T-helper 1 cell treated with Interleukin-12 subunit alpha and Interleukin-12 subunit beta and Interleukin-4 antibody, amounts not matched to agents 30 ng/mL and 1 ng/mL, for 36 hours (primary cell): Measurements from ENCODE around the gene ESRRB. TPM values are rescaled to one million over a fixed set of nuclear protein-coding genes. Genes with fewer than 3 reads are reported as not detected.

Experiments
- intact Hi-C: fragments of 100-400 bp; cut with micrococcal nuclease; formaldehyde crosslinking; loops from one replicate; pipeline ENCODE4 v1.15.1; 2024
- total RNA-seq: library from RNA; stranded (reverse); gene quantifications from 2 replicates; pipeline ENCODE4 v1.2.3, GENCODE V29; 2022

ESRRB gene
- total RNA-seq, 1 donor from 2014 or later: 0.32 TPM

DNA sequence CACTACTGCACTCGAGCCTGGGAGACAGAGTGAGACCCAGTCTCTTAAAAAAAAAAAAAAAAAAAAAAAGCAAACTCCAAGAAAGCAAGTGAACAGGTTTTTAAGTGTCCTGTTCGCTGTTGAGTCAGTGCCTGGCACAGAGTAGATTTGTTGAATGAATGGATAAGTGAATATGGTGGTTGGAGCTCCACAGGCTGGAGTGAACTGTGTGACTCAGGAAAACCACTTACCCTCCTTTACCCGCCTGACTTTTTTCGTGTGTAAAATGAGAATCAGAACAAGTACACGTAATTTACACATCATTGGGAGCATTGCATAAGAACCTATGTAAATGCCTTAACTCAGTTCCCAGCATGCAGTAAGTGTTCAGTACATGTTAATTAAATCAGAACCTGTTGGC lies 24.0 kb upstream of the ESRRB start:
- intact Hi-C loops: loop anchor here (5.0 kb wide), 1 partner anchor 645 kb away; no protein-coding TSS in a partner anchor

DNA sequence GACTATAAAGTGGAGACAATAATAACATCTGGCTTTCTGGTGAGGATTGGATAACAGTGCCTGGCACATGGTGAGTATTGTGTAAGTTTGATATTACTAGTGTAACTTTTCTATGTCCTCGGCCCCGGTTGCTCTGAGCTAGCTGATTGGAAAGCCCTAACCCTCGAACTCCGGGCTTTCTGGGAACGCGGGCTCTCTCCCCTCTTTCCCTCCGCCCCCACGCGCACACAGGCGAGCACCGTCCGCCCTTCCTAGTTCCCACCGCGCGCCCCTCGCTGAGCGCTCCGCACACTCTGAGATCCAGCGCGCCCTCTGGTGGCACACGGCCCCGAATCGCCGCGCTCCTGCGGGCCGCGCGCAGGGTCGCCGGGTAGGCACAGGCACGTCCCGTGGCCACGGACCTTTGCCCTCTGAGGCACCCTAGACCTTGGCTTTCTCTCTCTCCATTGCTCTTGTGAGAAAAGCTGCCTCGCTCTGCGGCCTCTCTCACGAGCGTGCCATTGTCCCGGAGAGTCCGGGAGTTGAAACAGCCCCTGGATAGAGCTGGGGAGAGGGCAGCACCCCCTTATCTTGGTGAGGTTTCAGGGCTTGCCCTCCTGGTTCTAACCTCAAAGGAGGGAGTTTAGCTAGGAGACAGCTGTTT lies 23.2 kb upstream of the ESRRB start:
- intact Hi-C loops: loop anchor here (5.0 kb wide), 1 partner anchor 645 kb away; no protein-coding TSS in a partner anchor

- intact Hi-C loops: loop anchor here (5.0 kb wide), 1 partner anchor 647 kb away; no protein-coding TSS in a partner anchor
Measured at GRCh38 chr14:76354310-76354709, 21.6 kb upstream of the ESRRB start.

- intact Hi-C loops: no loop called here
Measured at GRCh38 chr14:76355771-76356170, 20.2 kb upstream of the ESRRB start.

- intact Hi-C loops: no loop called here
Measured at GRCh38 chr14:76371066-76371465, 4.9 kb upstream of the ESRRB start.

DNA sequence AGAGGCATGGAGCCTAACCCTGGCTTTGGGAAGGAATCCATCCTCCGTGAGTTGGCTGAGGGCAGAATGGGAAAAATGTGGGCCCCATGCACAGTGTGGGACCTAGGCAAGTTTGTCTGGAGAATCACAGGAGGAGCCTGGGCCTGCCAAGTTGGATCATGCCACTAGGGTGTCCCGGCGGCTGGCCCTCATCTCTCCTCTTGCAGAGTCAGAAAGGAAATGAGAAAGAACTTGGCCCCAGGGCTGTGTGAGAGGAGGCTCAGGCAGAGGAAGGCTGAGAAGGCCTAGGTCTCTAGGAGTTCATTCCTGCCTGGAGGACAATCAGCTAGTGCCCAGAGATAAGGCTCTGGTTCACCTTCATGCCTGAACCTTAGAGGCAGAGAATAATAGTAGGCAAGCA lies 2.5 kb upstream of the ESRRB start:
- intact Hi-C loops: no loop called here

- intact Hi-C loops: no loop called here
Measured at GRCh38 chr14:76375484-76375883, 453 bp upstream of the ESRRB start.

DNA sequence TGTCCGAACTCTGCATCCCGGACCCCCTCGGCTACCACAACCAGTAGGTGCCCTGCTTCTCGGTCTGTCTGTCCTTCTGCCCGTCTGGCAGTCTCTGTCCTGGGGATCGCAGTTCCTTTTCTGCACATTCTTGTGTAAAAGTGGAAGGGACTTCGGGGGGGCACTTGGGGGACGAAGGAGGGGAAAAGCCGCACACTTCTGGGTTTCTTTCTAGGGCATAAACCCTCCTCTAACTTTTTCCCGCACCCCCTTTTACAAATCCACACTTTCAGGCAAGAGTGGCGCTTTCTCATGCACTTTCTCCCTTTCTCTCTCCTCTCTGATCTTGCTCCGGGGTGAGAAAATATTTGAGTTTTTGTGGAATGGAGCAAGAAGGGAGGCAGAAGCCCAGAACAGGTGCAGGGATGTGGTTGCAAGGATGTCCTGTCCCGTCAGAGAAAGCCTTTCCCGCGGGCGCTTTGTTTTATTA lies 506 bp downstream of the ESRRB start:
- intact Hi-C loops: no loop called here

DNA sequence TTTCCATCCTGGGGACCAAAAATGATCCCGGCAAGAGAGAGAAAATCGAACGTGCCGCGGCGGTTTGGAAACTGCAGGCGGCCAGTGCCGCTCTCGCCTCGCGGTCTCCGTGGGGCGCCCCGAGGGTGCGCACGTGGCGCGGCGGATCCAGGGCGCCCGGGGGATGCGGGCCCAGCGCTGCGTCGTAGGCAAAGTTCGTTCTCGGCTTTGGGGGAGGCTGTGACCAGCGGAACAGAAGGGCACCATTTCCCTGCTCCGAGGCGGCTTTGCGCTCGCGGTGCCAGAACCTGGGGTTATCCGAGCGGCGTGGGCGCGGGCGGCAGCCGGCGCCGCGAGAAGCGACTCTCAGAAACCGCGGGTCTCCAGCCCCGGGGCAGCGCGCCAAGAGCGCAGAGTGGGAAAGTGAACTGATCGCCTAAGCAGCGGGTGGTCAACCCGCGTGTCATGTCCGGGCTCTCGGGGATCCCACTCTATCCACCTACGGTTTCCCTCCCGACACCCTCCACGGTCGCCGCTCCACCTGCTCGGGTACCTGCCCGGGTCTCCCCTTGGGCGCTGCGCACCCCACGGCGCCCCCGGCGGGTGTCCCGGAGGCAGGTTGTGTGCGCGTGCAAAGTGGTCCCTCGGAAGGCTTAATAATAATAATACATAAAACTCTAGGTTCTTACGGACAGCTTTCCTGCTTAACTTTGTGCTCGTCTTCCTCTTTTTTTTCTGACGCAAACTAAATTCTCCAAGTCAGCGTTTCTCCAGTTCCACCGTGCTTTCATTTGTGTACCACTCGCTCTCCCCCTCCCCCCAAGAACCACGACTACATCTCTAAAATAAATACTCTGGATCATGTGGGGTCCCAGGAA lies 1.2 kb downstream of the ESRRB start:
- intact Hi-C loops: no loop called here

- intact Hi-C loops: no loop called here
Measured at GRCh38 chr14:76377735-76378074, 1.8 kb downstream of the ESRRB start.

- intact Hi-C loops: loop anchor here (10.0 kb wide), 1 partner anchor 476 kb away; no protein-coding TSS in a partner anchor
Measured at GRCh38 chr14:76380991-76381390, 5.1 kb downstream of the ESRRB start.

DNA sequence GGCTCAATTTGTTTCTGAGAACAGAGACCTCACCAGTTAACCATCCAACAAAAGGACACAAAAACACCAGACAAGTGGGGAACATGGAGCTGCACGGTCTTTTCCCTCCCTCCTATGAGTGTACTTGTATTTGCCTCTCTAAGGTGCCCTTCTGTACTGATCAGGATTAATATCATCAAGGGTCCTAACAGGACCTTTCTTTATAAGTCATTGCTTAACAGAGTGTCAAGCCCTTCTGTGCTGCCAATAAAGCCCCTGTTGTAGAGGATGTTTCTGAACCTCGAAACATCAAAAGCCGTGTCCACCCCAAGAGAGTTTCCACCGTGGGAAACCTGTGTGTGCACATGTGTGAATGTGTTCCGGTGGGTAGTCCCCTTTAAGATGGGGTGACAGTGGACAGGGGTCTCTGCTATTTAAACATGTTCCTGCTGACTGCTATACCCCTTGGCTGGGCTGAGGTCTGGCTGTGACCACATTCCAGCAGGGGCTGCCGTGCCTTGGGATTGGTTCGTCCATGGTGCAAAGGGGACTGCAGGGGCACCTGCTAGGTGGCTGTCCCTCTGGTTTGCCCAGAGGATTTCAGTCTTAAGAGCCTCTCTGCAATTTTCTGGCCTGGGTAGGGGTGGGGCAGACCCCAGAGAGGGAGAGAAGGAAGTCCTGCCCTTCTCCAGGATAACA lies 6.0 kb downstream of the ESRRB start:
- intact Hi-C loops: loop anchor here (10.0 kb wide), 1 partner anchor 477 kb away; no protein-coding TSS in a partner anchor

DNA sequence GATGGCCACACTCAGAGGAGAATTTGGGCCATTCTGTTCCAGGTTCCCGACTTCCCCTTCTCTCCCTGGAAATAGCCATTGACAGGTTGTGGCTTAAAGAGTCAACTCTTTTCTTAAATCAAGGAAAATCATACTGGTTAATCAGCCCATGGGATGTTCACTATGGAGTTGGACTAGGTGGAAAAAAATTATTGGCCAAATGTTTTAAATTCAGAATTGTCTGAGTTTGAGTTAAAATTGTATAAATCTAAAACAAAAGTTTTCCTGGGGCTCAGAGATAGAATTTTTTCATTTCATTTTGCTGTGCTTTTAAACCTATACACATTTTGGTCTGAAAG lies 6.5 kb downstream of the ESRRB start:
- intact Hi-C loops: loop anchor here (10.0 kb wide), 1 partner anchor 478 kb away; no protein-coding TSS in a partner anchor

DNA sequence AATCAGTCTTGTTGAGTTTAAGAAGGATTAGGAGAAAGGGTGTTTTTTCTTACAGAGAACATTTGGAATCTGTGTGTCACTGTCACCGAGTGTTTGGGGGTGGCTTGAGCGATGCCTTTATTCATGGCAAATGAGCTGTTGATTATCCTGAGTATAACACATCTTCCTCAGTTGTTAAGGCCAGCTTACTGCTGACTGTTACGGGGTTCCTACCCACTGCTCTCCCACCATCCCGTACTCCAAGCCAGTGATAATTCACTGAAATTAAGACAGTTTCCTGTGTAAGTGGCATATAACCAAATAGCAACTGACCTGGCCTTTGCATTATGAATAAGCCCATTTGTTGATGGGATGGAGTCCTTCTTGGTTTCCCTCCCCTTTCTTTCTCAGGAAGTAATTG lies 9.5 kb downstream of the ESRRB start:
- intact Hi-C loops: loop anchor here (10.0 kb wide), 1 partner anchor 481 kb away; no protein-coding TSS in a partner anchor

- intact Hi-C loops: loop anchor here (1.0 to 10.0 kb wide), 4 partner anchors 336 to 810 kb away; no protein-coding TSS in a partner anchor
Measured at GRCh38 chr14:76386944-76387782, 11.2 kb downstream of the ESRRB start.

DNA sequence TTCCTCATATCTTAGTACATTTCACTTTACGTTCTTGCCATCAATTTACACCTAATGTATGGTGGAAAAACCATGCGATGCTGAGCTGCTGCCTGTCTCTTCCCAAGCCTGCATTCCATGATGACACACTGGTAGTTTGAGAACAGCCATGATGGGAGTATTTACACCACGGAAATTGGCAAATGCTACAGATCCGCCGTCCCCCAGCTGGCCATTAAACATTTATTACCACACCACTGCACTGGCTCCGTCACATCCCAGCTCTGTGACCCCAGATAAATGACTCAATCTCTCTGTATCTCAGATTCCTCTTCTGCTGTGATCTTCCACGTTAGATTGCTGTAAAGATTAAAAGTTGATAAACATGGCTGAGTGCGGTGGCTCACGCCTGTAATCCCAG lies 13.9 kb downstream of the ESRRB start:
- intact Hi-C loops: loop anchor here (10.0 kb wide), 1 partner anchor 485 kb away; no protein-coding TSS in a partner anchor

DNA sequence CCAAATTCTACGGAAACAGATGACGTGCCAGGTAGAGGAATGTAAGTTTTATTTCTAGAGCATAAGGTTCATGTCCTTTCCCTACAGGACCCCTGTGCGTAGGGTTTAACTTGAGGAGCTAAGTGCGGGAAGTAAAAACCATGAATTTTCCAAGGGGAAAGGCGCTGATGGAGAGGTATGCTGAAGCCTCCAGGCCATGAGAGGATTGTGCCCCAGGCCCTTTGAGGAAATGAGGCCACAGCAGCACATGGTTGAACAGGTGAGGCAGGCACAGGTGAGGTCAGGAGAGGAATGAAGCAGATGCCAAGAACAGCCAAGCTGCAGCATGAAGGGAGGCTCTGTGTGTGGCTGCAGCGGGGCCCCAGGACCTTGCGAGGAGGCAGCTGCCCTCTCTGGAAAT lies 14.7 kb downstream of the ESRRB start:
- intact Hi-C loops: no loop called here

DNA sequence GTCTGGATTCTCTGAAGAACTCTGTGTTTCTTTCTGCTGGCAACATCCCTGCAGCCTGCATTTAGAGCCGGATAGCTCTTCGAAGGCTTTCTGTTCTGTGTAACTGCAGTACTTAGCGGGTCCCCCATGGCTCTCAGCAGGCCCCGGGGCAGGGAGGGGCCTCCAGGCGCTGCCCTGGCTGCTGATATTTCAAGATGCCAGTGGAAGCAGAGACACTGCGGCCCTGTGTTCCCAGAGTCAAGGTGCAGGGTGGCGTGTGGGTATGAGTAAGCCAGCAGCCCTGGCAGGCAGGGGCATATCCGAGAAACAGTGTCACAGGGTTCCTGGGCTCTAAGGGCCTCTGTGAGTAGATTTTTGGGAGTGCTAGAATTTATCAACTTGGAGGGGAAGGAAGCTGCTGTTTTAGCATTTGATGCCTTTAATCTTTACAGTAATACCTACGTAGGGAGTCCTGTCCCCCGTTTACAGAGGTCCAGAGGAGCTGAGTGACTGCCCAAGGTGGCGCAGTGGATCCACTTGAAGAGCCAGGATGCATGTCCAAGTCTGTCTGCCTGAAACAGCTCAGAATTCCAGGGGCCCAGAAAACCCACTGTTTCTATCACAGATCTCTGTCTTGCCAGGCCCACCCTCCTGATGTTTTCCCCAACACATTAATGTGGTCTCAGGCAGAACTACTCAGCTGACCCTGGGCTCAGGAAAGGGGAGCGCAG lies 16.2 kb downstream of the ESRRB start:
- intact Hi-C loops: no loop called here

DNA sequence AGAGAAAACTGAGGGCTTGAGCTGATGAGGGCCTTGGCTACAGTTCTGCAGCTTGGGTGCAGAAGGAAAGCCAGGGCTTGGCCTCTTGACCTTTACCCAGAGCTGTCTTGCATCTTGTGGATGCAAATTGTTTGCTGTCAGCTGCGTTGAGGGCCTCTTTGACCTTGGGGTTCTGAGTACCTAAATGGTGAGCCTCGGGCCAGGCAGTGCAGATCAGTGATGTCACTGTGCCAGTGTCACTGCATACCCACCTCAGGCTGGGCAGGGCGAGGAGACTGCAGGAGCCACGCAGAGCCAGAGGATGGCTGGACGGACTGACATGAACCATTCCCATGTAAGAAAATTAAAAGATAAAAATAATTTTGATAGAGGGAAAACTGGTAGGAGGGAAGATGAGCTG lies 18.6 kb downstream of the ESRRB start:
- intact Hi-C loops: no loop called here

DNA sequence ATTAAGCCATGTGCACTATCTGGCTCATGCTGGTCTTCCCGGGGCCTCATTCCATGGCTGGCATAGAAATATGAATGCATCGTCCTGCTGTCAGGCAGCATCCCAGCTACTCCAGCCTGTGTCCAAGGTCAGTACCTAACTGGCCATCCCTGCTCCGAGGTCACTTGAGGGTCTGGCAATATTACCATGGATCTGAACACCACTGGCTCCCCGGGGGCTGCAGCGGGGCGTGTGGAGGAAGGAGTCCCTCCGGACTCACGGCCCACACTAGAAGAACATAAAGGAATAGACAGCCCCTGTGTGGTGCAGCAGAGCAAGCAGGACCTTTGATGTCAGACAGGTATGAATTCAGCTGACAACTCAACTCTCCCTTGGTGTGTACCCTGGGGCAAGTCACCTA lies 19.2 kb downstream of the ESRRB start:
- intact Hi-C loops: no loop called here
